ENCODE measurements around the gene PHC2. TPM values are rescaled to one million over a fixed set of nuclear protein-coding genes. Genes with fewer than 3 reads are reported as not detected.

The PHC2 gene
- total RNA-seq, 1 experiment from 2014 or later = 9.4 TPM

DNA sequence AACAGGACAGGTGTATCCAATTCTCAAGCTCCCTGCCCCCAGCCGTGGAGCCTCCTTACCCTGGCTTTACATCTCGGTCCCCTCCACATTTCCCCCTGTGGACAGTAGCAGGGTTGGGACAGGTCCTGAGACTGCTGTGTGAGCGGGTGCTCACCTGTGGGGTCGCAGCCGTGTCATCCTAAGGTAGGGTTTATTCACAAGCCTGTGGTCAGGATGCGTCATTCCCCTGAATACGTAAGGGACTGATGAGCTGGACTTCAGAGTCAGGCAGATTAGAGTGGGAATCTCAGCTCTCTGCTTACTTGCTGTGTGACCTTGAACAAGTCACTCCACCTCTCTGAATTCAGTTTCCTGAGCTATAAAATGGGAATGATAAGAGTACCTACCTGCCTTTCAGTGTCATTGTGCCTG is 156.9 kb downstream of the PHC2 start:
- WGBS (ENCODE audit: extremely low coverage, insufficient read length, low lambda C conversion rate) = no CpG with 5 or more reads among the region's 7 CpGs
- H3K4me1 Mint-ChIP-seq = peaks cover 26 to 31% of the 10 kb centered on the region in 2 experiments
- no peak for DNase-seq

More for the DNA sequence above, 156.9 kb downstream of the PHC2 start:
- Histone ChIP-seq H4K91ac (ENCODE audit: insufficient read length, low read depth, low read length) (no peak overlapping the region), H3K56ac (ENCODE audit: insufficient read length, low read depth, low read length) (no peak overlapping the region), H3T11ph (ENCODE audit: low read length) (no peak overlapping the region), H3K79me1 (ENCODE audit: insufficient read depth, low read depth, low read length, poor library complexity, severe bottlenecking) (no peaks in the 10 kb centered on the region), H2BK120ac (ENCODE audit: low read depth, low read length, poor library complexity, severe bottlenecking) (no peak overlapping the region), H3K4me1 (ENCODE audit: insufficient read depth, low read length) (peaks cover 4% of the 10 kb centered on the region; the same call in 1 of the 2 replicates), H3K4me2 (ENCODE audit: insufficient read depth, insufficient read length, low read length) (no peak overlapping the region), H3K27ac (ENCODE audit: insufficient read length, low read depth, low read length) (no peak overlapping the region), H3K14ac (ENCODE audit: insufficient read depth, low read length) (no peak overlapping the region; the same call in 1 of the 2 replicates), H2AK5ac (ENCODE audit: insufficient read length, low read length) (no peak overlapping the region), H2BK15ac (ENCODE audit: low read depth, low read length) (no peak overlapping the region), H3K4ac (ENCODE audit: low read depth, low read length) (no peak overlapping the region), H4K20me1 (ENCODE audit: control insufficient read depth, insufficient read depth, insufficient read length) (no peaks in the 10 kb centered on the region), H3K23ac (ENCODE audit: insufficient read length, low read depth, low read length) (no peak overlapping the region), H3K9ac (ENCODE audit: extremely low read depth, insufficient read length, low read length) (no peak overlapping the region), H3K23me2 (ENCODE audit: insufficient read length, low read depth, low read length, poor library complexity, severe bottlenecking) (no peaks in the 10 kb centered on the region), H2BK20ac (ENCODE audit: low read depth, low read length, poor library complexity, severe bottlenecking) (no peak overlapping the region), H3K18ac (ENCODE audit: insufficient read length, low read depth, low read length) (no peak overlapping the region), H2BK5ac (ENCODE audit: insufficient read length, low read length) (no peak overlapping the region), H3K9me3 (ENCODE audit: control insufficient read depth, low read depth, low read length) (no peaks in the 10 kb centered on the region), H4K8ac (replicated peaks; ENCODE audit: insufficient read length, low read depth, low read length) (no peak overlapping the region), H4K5ac (ENCODE audit: insufficient read length, low read depth, low read length) (no peak overlapping the region), H2BK12ac (ENCODE audit: insufficient read length, low read depth, low read length) (no peak overlapping the region), H2AFZ (ENCODE audit: low read length) (no peak overlapping the region), H3K27me3 (ENCODE audit: insufficient read depth, low read length) (no peaks in the 10 kb centered on the region), H3K79me2 (ENCODE audit: insufficient read depth, low read length) (no peaks in the 10 kb centered on the region)
- H3K9me3 Mint-ChIP-seq = no peaks in the 10 kb centered on the region
- H3K4me3 Mint-ChIP-seq = no peak overlapping the region
- H3K27me3 Mint-ChIP-seq (ENCODE audit: low read depth) = no peaks in the 10 kb centered on the region
- H3K36me3 Mint-ChIP-seq (ENCODE audit: insufficient read depth in 1 of 3, low read depth in 3 of 3) = peaks cover 3 to 27% (median 15%) of the 10 kb centered on the region in 3 experiments
- TF ChIP-seq CTCF (conservative IDR thresholded peaks at IDR 0.05) = no peak
- H3K27ac Mint-ChIP-seq = 0 out of 7 replicates have a peak overlapping the region, but pooled peaks of 2 of the 3 experiments have one; percentile 22 to 35

Small RNA genes within 50 kb of the gene (microRNA-seq; reads per million reads assigned to microRNA genes)
- 1.0 reads per million for gene MIR3605 (ENCODE audit: borderline microRNAs expressed)

Other genes starting within 250 kb of the PHC2 start
- gene TRIM62, start 249.1 kb downstream of the PHC2 start, total RNA-seq (2021) = 6.9 and 7.3 TPM in 2 replicates
- gene ZNF362, start 174.6 kb downstream of the PHC2 start, total RNA-seq (2021) = 18.7 and 19.4 TPM in 2 replicates
- gene A3GALT2, start 110.0 kb downstream of the PHC2 start, total RNA-seq (2021) = not detected in 2 replicates
- 3.8 and 3.9 TPM in 2 replicates for gene ZSCAN20, start 41.5 kb upstream of the PHC2 start, total RNA-seq (2021)

Measured in H9 (cell line).